ENCODE data around the gene ANKHD1. TPM values are rescaled to one million over a fixed set of nuclear protein-coding genes. Genes with fewer than 3 reads are reported as not detected.

The ANKHD1 gene
- total and polyA plus RNA-seq, 8 donors, result 104 to 148 (median 136) TPM

GRCh38 chr5:140556438-140556837, 154.8 kb downstream of the ANKHD1 start:
- Histone ChIP-seq H3K4me1 (peaks cover 15 to 51% of the 10 kb centered on the region in 2 donors), H3K27me3 (no peaks in the 10 kb centered on the region), H3K36me3 (peaks cover 0 to 28% of the 10 kb centered on the region in 2 donors), H3K9me3 (no peaks in the 10 kb centered on the region), H3K27ac (peak overlapping the region; percentile 90 to 93), H3K4me3 (peak overlapping the region; percentile 70 to 79)
- intact Hi-C loops (cut with DNase I), result no loop called here
- peak; percentile 3 for ATAC-seq
- no peak for TF ChIP-seq CTCF (IDR thresholded peaks at IDR 0.05)
- DNase-seq, result peak in 1 of 4 donors; percentile 65

- Histone ChIP-seq H3K9me3 (no peaks in the 10 kb centered on the region), H3K36me3 (peaks cover 0 to 20% of the 10 kb centered on the region in 2 donors), H3K27ac (peak within 1 kb of the TSS; percentile 90 to 93), H3K4me1 (peaks cover 15 to 56% of the 10 kb centered on the region in 2 donors), H3K27me3 (no peaks in the 10 kb centered on the region), H3K4me3 (peak within 1 kb of the TSS; percentile 70 to 79)
- DNase-seq, result peak; percentile 93 to 99 (median 94)
- intact Hi-C loops (cut with DNase I), result no loop called here
- no peak for TF ChIP-seq CTCF (IDR thresholded peaks at IDR 0.05)
- ATAC-seq, result peak; percentile 97
Observed at GRCh38 chr5:140557136-140557805, 155.6 kb downstream of the ANKHD1 start, which contains the start of gene SRA1. Gene SRA1 (minus strand): TSS chr5:140557473. CDS start chr5:140557452, 21 bp downstream.

GRCh38 chr5:140557965-140558364, 156.3 kb downstream of the ANKHD1 start:
- H3K36me3 ChIP-seq, result peaks cover 0 to 15% of the 10 kb centered on the region in 2 donors
- peak overlapping the region in 1 of 2 donors; percentile 70 for H3K4me3 ChIP-seq
- H3K4me1 ChIP-seq, result peaks cover 15 to 58% of the 10 kb centered on the region in 2 donors
- ATAC-seq, result no peak
- no peaks in the 10 kb centered on the region for H3K9me3 ChIP-seq
- H3K27ac ChIP-seq, result peak overlapping the region; percentile 90 to 93
- no peaks in the 10 kb centered on the region for H3K27me3 ChIP-seq
- intact Hi-C loops (cut with DNase I), result no loop called here
- DNase-seq, result no peak
- TF ChIP-seq CTCF (IDR thresholded peaks at IDR 0.05), result no peak

- no peak for TF ChIP-seq CTCF (IDR thresholded peaks at IDR 0.05)
- Histone ChIP-seq H3K27ac (no peak overlapping the region), H3K4me3 (no peak overlapping the region), H3K9me3 (no peaks in the 10 kb centered on the region), H3K27me3 (no peaks in the 10 kb centered on the region), H3K4me1 (peaks cover 15 to 58% of the 10 kb centered on the region in 2 donors), H3K36me3 (peaks cover 0 to 9% of the 10 kb centered on the region in 2 donors)
- intact Hi-C loops (cut with DNase I), result no loop called here
- DNase-seq (no peak), ATAC-seq (no peak)
Observed at GRCh38 chr5:140558542-140558941, 156.9 kb downstream of the ANKHD1 start.

- Histone ChIP-seq H3K4me3 (no peak overlapping the region), H3K27ac (no peak overlapping the region)
- intact Hi-C loops (cut with DNase I), result no loop called here
Observed at GRCh38 chr5:140560227-140560626, 158.6 kb downstream of the ANKHD1 start.

More at GRCh38 chr5:140560227-140560626, 158.6 kb downstream of the ANKHD1 start:
- peaks cover 11 to 47% of the 10 kb centered on the region in 2 donors for H3K4me1 ChIP-seq
- peaks cover 0 to 9% of the 10 kb centered on the region in 2 donors for H3K36me3 ChIP-seq
- no peaks in the 10 kb centered on the region for H3K27me3 ChIP-seq
- H3K9me3 ChIP-seq, result no peaks in the 10 kb centered on the region
- no peak for ATAC-seq
- TF ChIP-seq CTCF (IDR thresholded peaks at IDR 0.05), result no peak
- DNase-seq, result no peak

Measured in left lung (tissue), 10 donors.